ENCODE results near the gene TIMM10B. TPM values are rescaled to one million over a fixed set of nuclear protein-coding genes. Genes with fewer than 3 reads are reported as not detected.

TIMM10B gene
- total RNA-seq, 2 experiments from 2014 or later: 34.1 to 35.4 TPM

DNA sequence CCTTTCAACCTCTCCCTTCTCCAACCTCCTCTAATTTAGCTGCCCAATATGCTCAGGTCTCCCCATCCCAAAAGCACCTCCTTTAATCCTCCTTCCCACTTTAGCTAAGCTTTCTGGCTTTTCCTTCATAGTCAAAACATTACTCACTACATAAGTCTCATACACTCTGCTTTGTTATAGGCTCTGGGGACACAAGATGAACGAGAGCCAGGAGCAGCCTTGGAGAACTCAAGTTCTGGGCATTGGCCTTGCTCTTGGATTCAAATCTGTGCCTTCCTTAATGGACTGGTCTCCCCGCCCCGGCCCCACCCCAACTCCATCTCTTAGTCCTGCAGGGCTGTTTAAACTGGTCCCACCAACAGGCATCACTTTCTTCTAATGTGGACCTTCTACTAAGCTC, 29.1 kb upstream of the TIMM10B start:
- H3K27me3 Mint-ChIP-seq (ENCODE audit: low read depth): no peaks in the 10 kb centered on the region
- H3K4me3 Mint-ChIP-seq: no peak overlapping the region
- no peaks in the 10 kb centered on the region for H3K9me3 Mint-ChIP-seq (ENCODE audit: insufficient read depth)
- H3K36me3 Mint-ChIP-seq (ENCODE audit: low read depth): no peaks in the 10 kb centered on the region
- H3K27ac Mint-ChIP-seq: no peak overlapping the region
- H3K4me1 Mint-ChIP-seq (ENCODE audit: low read depth): no peaks in the 10 kb centered on the region
- DNase-seq (no peak), ATAC-seq (no peak)
- ChIA-PET CTCF (interaction anchor here (1.0 to 4.9 kb wide), 3 partner anchors 8 to 89 kb away, joined by 3 to 37 read pairs (median 24); no protein-coding TSS in a partner anchor), POLR2A (interaction anchor here (1.0 kb wide), 1 partner anchor 23 kb away, joined by 3 read pairs; no protein-coding TSS in a partner anchor)

DNA sequence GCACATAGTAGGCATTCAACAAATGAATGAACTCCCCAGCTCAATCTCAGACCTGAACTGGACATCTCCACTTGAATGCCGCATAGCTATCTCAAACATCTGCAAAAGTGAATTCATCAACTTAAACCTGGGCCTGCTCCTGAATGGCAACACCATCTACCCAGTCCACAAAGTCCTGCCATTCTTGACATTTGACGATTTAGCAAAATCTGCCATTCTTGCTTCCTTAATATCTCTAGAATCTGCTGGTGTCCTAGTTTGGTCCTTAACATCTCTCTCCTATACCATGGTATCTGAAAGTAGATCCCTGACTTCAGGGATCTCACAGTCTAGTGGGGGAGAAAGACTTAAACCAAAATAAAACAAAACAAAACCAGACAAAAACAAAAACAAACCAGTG, 28.1 kb upstream of the TIMM10B start:
- DNase-seq (no peak), ATAC-seq (no peak)
- no peaks in the 10 kb centered on the region for H3K9me3 Mint-ChIP-seq (ENCODE audit: insufficient read depth)
- CTCF ChIA-PET: interaction anchor here (4.3 to 4.9 kb wide), 2 partner anchors 9 to 74 kb away, joined by 24 to 37 read pairs; no protein-coding TSS in a partner anchor
- POLR2A ChIA-PET: interaction anchor here (0.7 to 1.0 kb wide), 2 partner anchors 22 to 39 kb away, joined by 3 read pairs; no protein-coding TSS in a partner anchor
- no peak overlapping the region for H3K27ac Mint-ChIP-seq
- no peak overlapping the region for H3K4me3 Mint-ChIP-seq
- H3K27me3 Mint-ChIP-seq (ENCODE audit: low read depth): no peaks in the 10 kb centered on the region
- no peaks in the 10 kb centered on the region for H3K4me1 Mint-ChIP-seq (ENCODE audit: low read depth)
- no peaks in the 10 kb centered on the region for H3K36me3 Mint-ChIP-seq (ENCODE audit: low read depth)

DNA sequence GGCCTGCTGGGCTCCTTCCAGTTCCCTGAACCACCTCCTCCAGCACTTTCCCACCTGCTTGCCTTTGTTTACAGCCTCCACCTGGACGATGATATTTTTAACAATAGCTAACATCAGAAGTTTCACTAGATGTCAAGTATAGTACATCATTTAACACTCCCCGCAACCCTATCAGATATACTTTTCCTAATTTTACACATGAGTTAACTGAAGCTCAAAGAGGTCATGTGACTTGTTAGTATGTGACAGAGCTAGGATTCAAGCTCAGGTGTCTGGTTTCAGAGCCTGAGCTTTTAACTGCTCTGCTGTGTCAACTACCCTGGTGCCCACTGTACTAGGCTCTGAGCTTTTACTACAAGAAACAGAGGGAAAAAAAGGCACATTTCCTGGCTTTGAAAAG, 26.2 kb upstream of the TIMM10B start:
- no peak for ATAC-seq
- Mint-ChIP-seq H3K9me3 (ENCODE audit: insufficient read depth) (no peaks in the 10 kb centered on the region), H3K36me3 (ENCODE audit: low read depth) (no peaks in the 10 kb centered on the region), H3K4me1 (ENCODE audit: low read depth) (no peaks in the 10 kb centered on the region), H3K27ac (no peak overlapping the region), H3K27me3 (ENCODE audit: low read depth) (no peaks in the 10 kb centered on the region), H3K4me3 (no peak overlapping the region)
- CTCF ChIA-PET: interaction anchor here (1.2 to 4.9 kb wide), 4 partner anchors 11 to 76 kb away, joined by 3 to 37 read pairs (median 14); no protein-coding TSS in a partner anchor
- POLR2A ChIA-PET: no interaction called here
- no peak for DNase-seq

DNA sequence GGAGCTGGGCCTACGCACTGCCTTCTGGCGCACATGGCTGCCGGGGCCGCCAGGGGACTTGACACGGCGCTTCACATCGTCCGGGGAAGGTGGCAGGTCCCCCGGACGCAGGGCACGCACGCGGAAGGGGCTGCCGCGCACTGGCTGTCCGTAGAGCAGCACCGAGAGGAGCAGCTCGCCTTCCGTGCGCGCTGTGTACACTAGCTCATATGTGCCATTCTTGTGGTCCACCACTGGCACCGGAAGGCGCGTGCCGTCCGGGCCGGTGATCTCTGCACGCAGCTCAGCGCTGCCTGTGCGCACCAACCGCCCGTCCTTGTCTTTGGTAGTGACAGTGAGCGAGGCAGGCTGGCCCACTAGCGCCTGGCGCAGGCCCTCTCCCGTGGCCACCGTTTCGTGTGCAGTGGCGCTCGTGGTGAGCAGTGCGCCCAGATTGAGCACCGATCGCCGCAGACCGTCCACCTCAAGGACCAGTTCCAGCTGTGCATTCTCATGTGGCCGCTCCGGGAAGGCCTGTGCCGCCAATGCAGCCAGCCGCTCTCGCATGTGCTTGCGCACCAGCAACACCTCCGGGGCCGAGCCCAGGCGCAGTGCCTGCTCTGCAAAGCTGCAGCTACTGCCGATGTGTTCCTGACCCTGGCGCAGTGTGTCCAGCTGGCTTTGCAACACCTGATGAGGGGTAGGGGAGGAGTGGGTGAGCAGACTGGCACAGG, 24.8 kb upstream of the TIMM10B start:
- no peaks in the 10 kb centered on the region for H3K9me3 Mint-ChIP-seq (ENCODE audit: insufficient read depth)
- CTCF ChIA-PET: interaction anchor here (1.0 to 4.9 kb wide), 2 partner anchors 13 to 77 kb away, joined by 3 to 37 read pairs; no protein-coding TSS in a partner anchor

DNA sequence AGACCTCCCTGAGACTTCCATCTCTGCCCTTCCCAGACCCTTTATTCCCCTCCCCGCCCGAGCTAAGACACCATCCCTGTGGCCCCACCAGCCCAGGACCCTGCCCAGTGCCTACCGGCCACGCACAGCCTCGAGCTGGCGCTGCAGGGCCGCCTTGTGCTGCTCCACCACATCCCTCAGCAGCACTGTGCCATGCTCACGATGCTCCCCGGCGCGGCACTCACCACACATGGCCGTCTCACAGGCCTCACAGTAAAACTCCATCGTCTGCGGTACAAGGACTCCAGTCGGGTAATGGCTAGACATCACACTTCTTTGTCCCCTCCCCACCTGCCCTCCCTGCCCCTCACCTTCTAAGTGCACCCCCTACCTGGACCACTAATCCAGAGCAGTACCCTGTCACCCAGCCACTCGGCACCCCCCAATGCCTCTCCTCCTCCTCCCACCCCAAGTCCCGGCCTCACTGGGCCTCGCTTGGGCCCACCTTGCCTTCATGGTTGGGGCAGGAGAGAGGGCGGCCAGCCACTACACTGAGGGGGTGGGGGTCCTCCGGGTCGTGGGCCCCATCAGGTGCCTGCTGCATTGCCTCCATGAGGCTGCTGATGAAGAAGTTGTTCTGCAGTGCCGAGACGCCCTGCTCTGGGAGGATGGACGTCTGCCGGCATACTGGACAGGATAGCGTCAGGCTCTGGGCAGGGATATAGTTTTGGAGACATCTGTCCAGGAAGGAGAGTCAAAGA, 23.6 kb upstream of the TIMM10B start:
- ATAC-seq: no peak
- no peaks in the 10 kb centered on the region for H3K4me1 Mint-ChIP-seq (ENCODE audit: low read depth)
- H3K36me3 Mint-ChIP-seq (ENCODE audit: low read depth): no peaks in the 10 kb centered on the region
- ChIA-PET CTCF (no interaction called here), POLR2A (no interaction called here)
- no peaks in the 10 kb centered on the region for H3K9me3 Mint-ChIP-seq (ENCODE audit: insufficient read depth)
- no peak overlapping the region for H3K27ac Mint-ChIP-seq
- DNase-seq: no peak
- no peak overlapping the region for H3K4me3 Mint-ChIP-seq
- H3K27me3 Mint-ChIP-seq (ENCODE audit: low read depth): no peaks in the 10 kb centered on the region

More for the DNA sequence above, 24.8 kb upstream of the TIMM10B start:
- no peaks in the 10 kb centered on the region for H3K27me3 Mint-ChIP-seq (ENCODE audit: low read depth)
- no peaks in the 10 kb centered on the region for H3K4me1 Mint-ChIP-seq (ENCODE audit: low read depth)
- DNase-seq (no peak), ATAC-seq (no peak)
- H3K36me3 Mint-ChIP-seq (ENCODE audit: low read depth): no peaks in the 10 kb centered on the region
- POLR2A ChIA-PET: interaction anchor here (0.8 kb wide), 1 partner anchor 25 kb away, joined by 4 read pairs; the partner anchor contains the start of genes ARFIP2 and TIMM10B
- no peak overlapping the region for H3K27ac Mint-ChIP-seq
- no peak overlapping the region for H3K4me3 Mint-ChIP-seq

DNA sequence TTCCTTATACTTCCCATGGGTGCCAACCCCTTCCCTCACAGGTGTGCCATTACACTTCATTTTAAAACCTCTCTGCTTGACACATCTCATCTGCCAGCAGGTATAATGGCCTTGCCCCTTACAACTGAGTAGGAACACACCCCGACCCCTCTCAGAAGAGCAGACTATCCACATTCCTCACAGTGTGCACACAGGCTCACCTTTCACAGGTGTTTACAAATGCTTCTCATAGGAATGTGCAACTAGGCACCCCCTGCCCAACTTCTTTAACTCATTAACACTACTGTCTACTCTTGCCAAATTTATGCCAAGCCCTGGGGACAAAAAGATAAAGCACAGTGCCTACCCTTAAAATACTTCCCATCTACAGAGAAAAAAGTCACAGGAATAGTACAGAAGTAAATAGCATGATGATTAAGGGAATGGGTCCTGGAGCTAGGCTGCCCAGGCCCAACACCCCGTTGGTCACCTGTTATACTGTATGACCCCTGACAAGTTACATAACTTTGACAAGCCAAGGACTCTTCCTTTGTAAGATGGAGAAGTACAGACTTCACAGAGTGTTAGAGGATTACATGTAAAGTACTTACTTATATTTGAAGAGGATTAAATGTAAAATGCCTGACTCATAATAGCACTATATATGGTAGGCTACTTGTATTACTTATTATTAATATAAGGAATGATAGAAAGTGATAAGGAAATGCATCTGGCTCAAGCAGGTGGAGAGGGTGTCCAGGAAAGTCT, 22.8 kb upstream of the TIMM10B start:
- CTCF ChIA-PET: interaction anchor here (1.2 to 2.5 kb wide), 2 partner anchors 15 to 79 kb away, joined by 3 to 12 read pairs; no protein-coding TSS in a partner anchor
- Mint-ChIP-seq H3K4me3 (no peak overlapping the region), H3K36me3 (ENCODE audit: low read depth) (no peaks in the 10 kb centered on the region), H3K4me1 (ENCODE audit: low read depth) (no peaks in the 10 kb centered on the region), H3K9me3 (ENCODE audit: insufficient read depth) (no peaks in the 10 kb centered on the region), H3K27me3 (ENCODE audit: low read depth) (no peaks in the 10 kb centered on the region), H3K27ac (no peak overlapping the region)
- no peak for DNase-seq
- no peak for ATAC-seq
- POLR2A ChIA-PET: no interaction called here

DNA sequence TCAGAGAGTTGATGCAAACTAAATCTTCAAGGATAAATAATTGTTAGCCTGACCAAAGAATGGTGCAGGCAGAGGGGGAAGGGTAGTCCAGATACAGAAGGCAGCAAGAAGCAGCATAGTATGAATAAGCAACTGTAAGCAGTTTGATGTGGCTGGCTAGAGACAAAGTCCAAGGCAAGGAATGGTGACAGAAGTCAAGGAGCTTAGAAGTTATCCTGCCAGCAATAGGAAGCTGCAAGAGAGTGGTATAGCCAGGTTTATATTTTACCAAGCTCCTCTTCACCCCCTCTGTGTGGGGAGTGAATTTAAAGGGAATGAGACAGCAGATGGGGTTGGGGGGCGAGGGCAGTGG, 22.2 kb upstream of the TIMM10B start:
- ATAC-seq (no peak), DNase-seq (no peak)
- ChIA-PET CTCF (interaction anchor here (1.2 to 2.5 kb wide), 2 partner anchors 15 to 80 kb away, joined by 3 to 12 read pairs; no protein-coding TSS in a partner anchor), POLR2A (no interaction called here)
- Mint-ChIP-seq H3K36me3 (ENCODE audit: low read depth) (no peaks in the 10 kb centered on the region), H3K27me3 (ENCODE audit: low read depth) (no peaks in the 10 kb centered on the region), H3K9me3 (ENCODE audit: insufficient read depth) (no peaks in the 10 kb centered on the region), H3K4me1 (ENCODE audit: low read depth) (no peaks in the 10 kb centered on the region), H3K4me3 (no peak overlapping the region), H3K27ac (no peak overlapping the region)

DNA sequence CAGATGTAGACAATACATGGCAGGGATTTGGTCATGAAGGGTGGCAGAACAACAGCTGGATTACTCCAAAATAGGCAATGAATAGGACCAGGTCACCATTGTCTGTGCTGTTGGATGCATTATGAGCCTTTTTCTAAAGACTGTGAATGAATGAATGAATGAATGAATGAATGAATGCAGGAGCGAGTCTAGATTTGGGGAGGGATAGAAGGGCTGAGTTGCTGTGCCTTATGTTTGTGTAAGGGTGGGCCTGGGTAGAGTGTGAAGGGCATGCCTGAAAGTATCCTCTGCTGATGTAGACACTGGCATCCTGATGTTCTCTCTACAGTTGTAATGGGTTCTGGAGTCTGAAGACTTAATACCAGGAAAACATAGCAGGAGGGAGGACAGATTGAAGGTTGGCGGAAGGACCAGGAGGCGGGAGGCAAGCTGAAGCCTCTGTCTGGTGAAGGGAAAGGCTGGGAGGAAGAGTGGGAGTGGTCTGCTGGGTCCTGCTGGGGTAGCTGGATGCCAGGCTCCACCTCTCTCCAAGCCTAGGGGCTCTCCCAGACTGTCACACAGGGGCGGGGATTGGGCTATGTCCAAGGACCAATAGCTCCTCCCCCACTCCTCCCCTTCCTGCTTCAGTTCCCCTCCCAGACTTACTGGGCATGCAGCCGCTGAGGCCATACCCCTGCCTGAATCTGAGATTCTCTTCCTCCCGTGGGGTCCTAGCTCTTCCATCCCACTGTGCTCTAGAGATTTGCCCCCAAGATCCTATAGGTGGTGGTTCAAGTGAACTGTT, 12.4 kb upstream of the TIMM10B start:
- no peaks in the 10 kb centered on the region for H3K36me3 Mint-ChIP-seq (ENCODE audit: low read depth)

DNA sequence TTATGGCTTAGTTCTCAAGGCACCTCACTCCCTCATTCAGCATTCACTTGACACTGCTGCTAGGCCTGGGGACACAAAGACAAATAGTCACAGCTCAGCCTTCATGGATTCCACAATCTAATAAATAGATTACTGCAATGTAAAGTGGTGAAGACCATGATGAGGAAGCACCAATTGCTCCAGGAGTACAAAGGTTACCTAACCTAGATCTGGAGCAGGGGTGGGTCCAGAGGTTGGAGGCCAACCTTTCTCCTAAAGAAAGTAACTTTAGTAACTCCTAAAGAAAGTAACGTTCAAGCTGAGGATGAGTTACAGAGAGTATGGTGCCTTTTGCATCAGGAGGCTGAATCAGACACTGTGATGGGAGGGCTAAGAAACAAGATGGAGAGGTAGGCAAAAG, 11.7 kb upstream of the TIMM10B start:
- Mint-ChIP-seq H3K27me3 (ENCODE audit: low read depth) (peaks cover 17% of the 10 kb centered on the region), H3K4me1 (ENCODE audit: low read depth) (peaks cover 24% of the 10 kb centered on the region), H3K27ac (no peak overlapping the region), H3K36me3 (ENCODE audit: low read depth) (no peaks in the 10 kb centered on the region), H3K9me3 (ENCODE audit: insufficient read depth) (no peaks in the 10 kb centered on the region), H3K4me3 (no peak overlapping the region)
- ChIA-PET CTCF (interaction anchor here (0.9 to 2.3 kb wide), 3 partner anchors 26 to 236 kb away, joined by 3 to 10 read pairs (median 5); no protein-coding TSS in a partner anchor), POLR2A (no interaction called here)
- DNase-seq (no peak), ATAC-seq (no peak)

More for the DNA sequence above, 12.4 kb upstream of the TIMM10B start:
- CTCF ChIA-PET: interaction anchor here (0.9 to 2.3 kb wide), 3 partner anchors 26 to 236 kb away, joined by 3 to 10 read pairs (median 5); no protein-coding TSS in a partner anchor
- H3K4me3 Mint-ChIP-seq: no peak overlapping the region
- H3K27ac Mint-ChIP-seq: no peak overlapping the region
- no peak for DNase-seq
- peaks cover 19% of the 10 kb centered on the region for H3K4me1 Mint-ChIP-seq (ENCODE audit: low read depth)
- H3K9me3 Mint-ChIP-seq (ENCODE audit: insufficient read depth): no peaks in the 10 kb centered on the region
- ATAC-seq: no peak
- POLR2A ChIA-PET: interaction anchor here (0.6 to 0.7 kb wide), 2 partner anchors 14 to 1074 kb away, joined by 3 read pairs; no protein-coding TSS in a partner anchor
- H3K27me3 Mint-ChIP-seq (ENCODE audit: low read depth): peaks cover 17% of the 10 kb centered on the region

DNA sequence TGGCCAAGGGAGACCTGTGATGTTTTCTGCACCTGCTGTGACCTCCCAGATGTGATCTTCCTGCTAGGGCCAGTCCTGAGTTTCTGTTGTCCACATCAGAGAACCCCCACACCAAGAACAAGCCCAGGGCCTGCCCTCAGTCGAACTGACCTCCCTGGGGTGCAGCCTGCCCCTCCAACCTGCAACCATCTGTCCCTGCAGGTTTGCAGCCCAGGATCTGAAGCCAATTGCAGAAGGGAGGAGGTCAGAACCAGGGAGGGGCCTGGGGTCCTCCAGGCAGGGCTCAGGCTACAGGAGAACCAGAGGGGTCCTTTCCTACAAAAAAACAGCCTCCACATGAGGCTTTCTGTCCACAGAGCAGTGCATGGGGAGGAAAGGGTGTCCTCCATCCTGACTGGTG, 8.4 kb upstream of the TIMM10B start:
- CTCF ChIA-PET: interaction anchor here (0.9 to 3.8 kb wide), 4 partner anchors 30 to 110 kb away, joined by 3 to 29 read pairs (median 7); no protein-coding TSS in a partner anchor
- Mint-ChIP-seq H3K27me3 (ENCODE audit: low read depth) (peaks cover 11% of the 10 kb centered on the region), H3K36me3 (ENCODE audit: low read depth) (peaks cover 11% of the 10 kb centered on the region), H3K9me3 (ENCODE audit: insufficient read depth) (no peaks in the 10 kb centered on the region), H3K27ac (no peak overlapping the region), H3K4me3 (peak overlapping the region; percentile 79), H3K4me1 (ENCODE audit: low read depth) (peaks cover 26% of the 10 kb centered on the region)
- DNase-seq (no peak), ATAC-seq (no peak)
- POLR2A ChIA-PET: interaction anchor here (0.9 to 2.0 kb wide), 4 partner anchors 9 to 37 kb away, joined by 3 to 7 read pairs (median 3); partner anchors contain the start of genes ARFIP2 and TIMM10B
